ENCODE measurements around the gene KRT2. TPM values are rescaled to one million over a fixed set of nuclear protein-coding genes. Genes with fewer than 3 reads are reported as not detected.

Gene KRT2
- not detected in 2 replicates for total RNA-seq (2021)
- not detected for Bru-seq, nascent RNA
- BruChase-seq, experiment 1, labeled RNA remaining after a 2-hour chase, result not detected
- BruChase-seq, experiment 2, labeled RNA remaining after a 6-hour chase, result not detected
- long read RNA-seq, result 0 reads

DNA sequence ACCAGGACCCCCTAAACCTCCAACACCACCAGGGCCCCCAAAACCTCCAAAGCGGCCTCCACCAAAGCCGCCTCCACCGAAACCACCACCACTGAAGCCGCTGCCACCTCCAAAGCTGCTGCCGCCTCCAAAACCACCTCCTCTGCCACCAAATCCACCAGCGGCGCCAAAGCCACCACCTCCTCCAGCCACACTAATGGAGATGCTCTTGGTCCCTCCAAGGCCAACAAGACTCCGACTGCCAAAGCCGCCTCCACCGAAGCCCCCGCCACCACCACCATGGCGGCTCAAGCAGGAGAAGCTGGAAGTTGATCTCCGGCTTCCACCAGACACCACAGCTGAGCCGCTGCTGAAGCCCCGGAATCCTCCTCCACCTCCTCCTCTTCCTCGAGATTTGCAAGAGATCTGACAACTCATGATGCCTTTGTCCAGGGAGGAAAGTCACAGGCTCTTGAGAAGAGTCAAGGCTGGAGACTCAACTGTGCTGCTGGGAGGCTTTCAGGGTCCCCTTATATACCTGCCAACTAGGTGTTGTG lies at the start of gene KRT2:
KRT2 (minus strand) TSS at position 486 of the 536 bp plus-strand sequence; CDS start at position 417, 69 bp downstream.
- DNase-seq, result no peak
- Histone ChIP-seq H3K79me2 (ENCODE audit: low read depth) (no peaks in the 10 kb centered on the region), H3K36me3 (ENCODE audit: low read depth) (no peaks in the 10 kb centered on the region), H3K9me2 (ENCODE audit: insufficient read depth) (no peaks in the 10 kb centered on the region), H3K27me3 (ENCODE audit: insufficient read depth, low read depth) (no peaks in the 10 kb centered on the region), H4K20me1 (ENCODE audit: insufficient read depth) (no peaks in the 10 kb centered on the region), H3F3A (ENCODE audit: insufficient read depth, low read depth) (peaks cover 19% of the 10 kb centered on the region; the same call in 1 of the 2 replicates), H3K4me1 (replicated peaks; ENCODE audit: insufficient read depth) (peaks cover 23% of the 10 kb centered on the region), H3K27ac (no peak within 1 kb of the TSS), H3K4me2 (no peak within 1 kb of the TSS), H3K9me3 (ENCODE audit: insufficient read depth, low read depth) (no peaks in the 10 kb centered on the region), H3K4me3 (no peak within 1 kb of the TSS), H2AFZ (no peak within 1 kb of the TSS)
- BruUV-seq (replicated peaks), result no TSS peak
- no peak for TF ChIP-seq CTCF (conservative IDR thresholded peaks at IDR 0.05)
- no peak for TF ChIP-seq EZH2 (IDR thresholded peaks at IDR 0.05; ENCODE audit: low read depth)
- intact Hi-C loops (cut with micrococcal nuclease; ENCODE audit: unreplicated experiment), result no loop called here
- ChIA-PET POLR2A (ENCODE audit: unreplicated experiment) (no interaction called here), CTCF (no interaction called here)

- intact Hi-C loops (cut with micrococcal nuclease; ENCODE audit: unreplicated experiment), result no loop called here
- Histone ChIP-seq H3K36me3 (ENCODE audit: low read depth) (no peaks in the 10 kb centered on the region), H3K4me1 (replicated peaks; ENCODE audit: insufficient read depth) (no peaks in the 10 kb centered on the region), H4K20me1 (ENCODE audit: insufficient read depth) (no peaks in the 10 kb centered on the region), H3F3A (ENCODE audit: insufficient read depth, low read depth) (no peaks in the 10 kb centered on the region), H3K27ac (no peak overlapping the region), H3K79me2 (ENCODE audit: low read depth) (no peaks in the 10 kb centered on the region), H3K27me3 (ENCODE audit: insufficient read depth, low read depth) (no peaks in the 10 kb centered on the region), H3K4me2 (no peak overlapping the region), H2AFZ (no peak overlapping the region), H3K9me2 (ENCODE audit: insufficient read depth) (no peaks in the 10 kb centered on the region), H3K4me3 (no peak overlapping the region), H3K9me3 (ENCODE audit: insufficient read depth, low read depth) (no peaks in the 10 kb centered on the region)
- BruUV-seq (replicated peaks), result no TSS peak
- no peak for DNase-seq
- ChIA-PET CTCF (no interaction called here), POLR2A (ENCODE audit: unreplicated experiment) (no interaction called here)
- no peak for TF ChIP-seq CTCF (conservative IDR thresholded peaks at IDR 0.05)
- TF ChIP-seq EZH2 (IDR thresholded peaks at IDR 0.05; ENCODE audit: low read depth), result no peak
Observed at GRCh38 chr12:52701281-52701680, 49.3 kb upstream of the KRT2 start.

- no TSS peak for BruUV-seq (replicated peaks)
- TF ChIP-seq EZH2 (IDR thresholded peaks at IDR 0.05; ENCODE audit: low read depth) (no peak), CTCF (conservative IDR thresholded peaks at IDR 0.05) (no peak)
- POLR2A ChIA-PET (ENCODE audit: unreplicated experiment), result no interaction called here
- Histone ChIP-seq H3K9me3 (ENCODE audit: insufficient read depth, low read depth) (no peaks in the 10 kb centered on the region), H3K4me1 (replicated peaks; ENCODE audit: insufficient read depth) (no peaks in the 10 kb centered on the region), H4K20me1 (ENCODE audit: insufficient read depth) (no peaks in the 10 kb centered on the region), H3K4me2 (no peak overlapping the region), H3K27me3 (ENCODE audit: insufficient read depth, low read depth) (no peaks in the 10 kb centered on the region), H3K79me2 (ENCODE audit: low read depth) (no peaks in the 10 kb centered on the region), H2AFZ (no peak overlapping the region), H3K9me2 (ENCODE audit: insufficient read depth) (no peaks in the 10 kb centered on the region), H3K36me3 (ENCODE audit: low read depth) (no peaks in the 10 kb centered on the region), H3K27ac (no peak overlapping the region), H3F3A (ENCODE audit: insufficient read depth, low read depth) (no peaks in the 10 kb centered on the region), H3K4me3 (no peak overlapping the region)
- CTCF ChIA-PET, result no interaction called here
- intact Hi-C loops (cut with micrococcal nuclease; ENCODE audit: unreplicated experiment), result no loop called here
- no peak for DNase-seq
Observed at GRCh38 chr12:52699960-52700359, 47.9 kb upstream of the KRT2 start.
